Measurements from ENCODE around the gene ABCG8.

ABCG8 gene

GRCh38 chr2:43925431-43925830, 86.7 kb downstream of the ABCG8 start:
- no peak for DNase-seq (ENCODE audit: low spot score)

GRCh38 chr2:43927442-43927841, 88.7 kb downstream of the ABCG8 start:
- DNase-seq (ENCODE audit: low spot score): no peak

GRCh38 chr2:43931293-43931692, 92.5 kb downstream of the ABCG8 start:
- no peak for DNase-seq (ENCODE audit: low spot score)

Data from HuH-7.5 (cell line).